K562 (cell line): ENCODE results near the gene ADAT3. TPM values are rescaled to one million over a fixed set of nuclear protein-coding genes. Genes with fewer than 3 reads are reported as not detected.

Experiments used
- ATAC-seq: fragments of 200-7000 bp; cut with Tn5 transposase; 3 replicates; pipeline ENCODE4 v1.9.1; 2020; ENCODE audit warnings: moderate library complexity
- BruUV-seq: library from RNA; stranded (reverse); fragments of 400-500 nt; replicated peaks from 2 replicates; lab custom pipeline; 2021; lab: Mats Ljungman, UMichigan
- CTCF ChIA-PET: fragments of 300-600 bp; formaldehyde crosslinking; extraction: SDS; loops from one replicate; lab custom pipeline; 2021; ENCODE audit warnings: low intra/inter-chr PET ratio; lab: Yijun Ruan, JAX
- POLR2A ChIA-PET: fragments of 300-600, 350-650 bp; sonication (Branson Sonifier 250); formaldehyde crosslinking; extraction: SDS; loops from one replicate; lab custom pipeline; 2021; ENCODE audit warnings: antibody characterized with exemption, inconsistent platforms; lab: Yijun Ruan, JAX
- DNase-seq, 4 experiments: peaks; one replicate each; pipeline versions ENCODE4 v3.0.0 to v3.0.0-alpha.2; 2011 to 2018; ENCODE audit warnings: low spot score in 3 of 4, mixed read lengths in 3 of 4; ENCODE audit errors: extremely low read depth in 1 of 4
- FAIRE-seq: peaks from 2 replicates; lab custom pipeline; 2011; peaks lifted over from hg19 to GRCh38; lab: Jason Lieb, UNC
- H2AFZ ChIP-seq: 2 replicates; pipeline ENCODE4 v1.6.0; 2011; ENCODE audit warnings: low read depth, low read length, control low read depth, inconsistent platforms
- H3K27ac ChIP-seq: fragments of 200-600 bp; 3 replicates; pipeline ENCODE4 v1.8.0; 2011; ENCODE audit warnings: low read depth, mild to moderate bottlenecking, control low read depth, inconsistent platforms, low read length, moderate library complexity, mixed read lengths; ENCODE audit errors: extremely low read depth
- H3K27me3 ChIP-seq, 2 experiments: fragments of 300-600 bp in 1 of 2; 2 replicates in 1 of 2; 3 replicates in 1 of 2; pipeline versions ENCODE4 v1.6.0 to v1.8.0; 2011; ENCODE audit warnings: inconsistent platforms in 2 of 2, low read length in 2 of 2, mild to moderate bottlenecking in 1 of 2, mixed read lengths in 1 of 2, moderate library complexity in 1 of 2; ENCODE audit not compliant: control insufficient read depth in 2 of 2, insufficient read depth in 2 of 2
- H3K36me3 ChIP-seq: fragments of 300-600 bp; 3 replicates; pipeline ENCODE4 v1.8.0; 2011; ENCODE audit warnings: mild to moderate bottlenecking, low read length, inconsistent platforms; ENCODE audit not compliant: control insufficient read depth, insufficient read depth
- H3K4me1 ChIP-seq, 2 experiments: fragments of 200-600 bp in 1 of 2; replicated peaks in 1 of 2; 2 replicates in 1 of 2; 3 replicates in 1 of 2; pipeline versions ENCODE4 v1.5.1 to v1.8.0; 2011; ENCODE audit warnings: inconsistent platforms in 2 of 2, low read length in 2 of 2, mild to moderate bottlenecking in 1 of 2, mixed read lengths in 1 of 2, moderate library complexity in 1 of 2; ENCODE audit not compliant: control insufficient read depth in 2 of 2, insufficient read depth in 2 of 2
- H3K4me2 ChIP-seq: 2 replicates; pipeline ENCODE4 v1.6.1; 2011; ENCODE audit warnings: low read length, control low read depth, inconsistent platforms, mixed read lengths; ENCODE audit not compliant: insufficient read depth
- H3K4me3 ChIP-seq: fragments of 200-600 bp; sonication (generic), shearing (Covaris generic); 2 replicates; pipeline ENCODE4 v1.5.1; 2016; ENCODE audit warnings: control low read depth, inconsistent platforms
- H3K79me2 ChIP-seq: fragments of 200-600 bp; 3 replicates; pipeline ENCODE4 v1.8.0; 2011; ENCODE audit warnings: low read length, inconsistent platforms; ENCODE audit not compliant: control insufficient read depth, insufficient read depth
- H3K9ac ChIP-seq, 2 experiments: 2 replicates each; pipeline versions ENCODE4 v1.6.0 to v1.6.1; 2011; ENCODE audit warnings: low read depth in 2 of 2, low read length in 2 of 2, control low read depth in 1 of 2, inconsistent platforms in 1 of 2, mild to moderate bottlenecking in 1 of 2, mixed read lengths in 1 of 2; ENCODE audit not compliant: insufficient read depth in 1 of 2
- H3K9me1 ChIP-seq: one replicate; pipeline ENCODE4 v1.6.0; 2011; ENCODE audit warnings: inconsistent platforms, mild to moderate bottlenecking, low read length, moderate library complexity; ENCODE audit not compliant: control insufficient read depth, insufficient read depth
- H3K9me3 ChIP-seq: replicated peaks from 2 replicates; pipeline ENCODE4 v1.5.1; 2011; ENCODE audit warnings: low read depth, low read length, inconsistent platforms; ENCODE audit not compliant: control insufficient read depth, insufficient read depth
- H4K20me1 ChIP-seq: replicated peaks from 2 replicates; pipeline ENCODE4 v1.6.1; 2011; ENCODE audit warnings: low read length, inconsistent platforms, mixed read lengths; ENCODE audit not compliant: control insufficient read depth, insufficient read depth
- ADNP ChIP-seq: fragments of 200-800 bp; sonication (Bioruptor generic); IDR thresholded peaks from 2 replicates; pipeline ENCODE4 v1.6.1; 2016; ENCODE audit warnings: missing genetic modification characterization, missing compliant biosample characterization
- BRF1 ChIP-seq: IDR thresholded peaks from 3 replicates; pipeline ENCODE4 v1.6.1; 2011; ENCODE audit warnings: borderline replicate concordance, mild to moderate bottlenecking; ENCODE audit not compliant: insufficient read length; ENCODE audit errors: extremely low read depth
- CBX1 ChIP-seq: sonication (generic); IDR thresholded peaks from 2 replicates; pipeline ENCODE4 v1.6.1; 2016; ENCODE audit warnings: antibody characterized with exemption, low read depth, mild to moderate bottlenecking
- E2F3 ChIP-seq: fragments of 250-450 bp; sonication (Bioruptor Pico); IDR thresholded peaks from 2 replicates; pipeline ENCODE4 v1.4.0; 2020; ENCODE audit warnings: mild to moderate bottlenecking
- HDAC2 ChIP-seq: fragments of 450-650 bp; IDR thresholded peaks from 2 replicates; pipeline ENCODE4 v1.6.1; 2016; ENCODE audit warnings: mild to moderate bottlenecking
- ID3 ChIP-seq, 2 experiments: fragments of 250-450 bp in 1 of 2; fragments of 450-650 bp in 1 of 2; sonication (Bioruptor Pico) in 1 of 2; IDR thresholded peaks; 2 replicates each; pipeline versions ENCODE4 v1.6.1 to v1.8.0; 2016 to 2021; ENCODE audit warnings: mild to moderate bottlenecking in 2 of 2, moderate library complexity in 2 of 2, missing compliant biosample characterization in 1 of 2, missing genetic modification characterization in 1 of 2
- KDM2B ChIP-seq: fragments of 250-450 bp; sonication (Bioruptor Pico); IDR thresholded peaks from 2 replicates; pipeline ENCODE4 v1.8.0; 2021; ENCODE audit warnings: mild to moderate bottlenecking, moderate library complexity
- POLR3G ChIP-seq: IDR thresholded peaks from 2 replicates; pipeline ENCODE4 v1.6.1; 2011; ENCODE audit not compliant: insufficient read length, insufficient replicate concordance; ENCODE audit errors: extremely low read depth
- RBM22 ChIP-seq: fragments of 200-400 bp; formaldehyde crosslinking; IDR thresholded peaks from 2 replicates; pipeline ENCODE4 v1.6.1; 2018; ENCODE audit warnings: low read length, low read depth; ENCODE audit not compliant: poor library complexity, severe bottlenecking
- SRSF3 ChIP-seq: fragments of 200-400 bp; formaldehyde crosslinking; IDR thresholded peaks from 2 replicates; pipeline ENCODE4 v1.6.1; 2016; ENCODE audit warnings: mild to moderate bottlenecking, low read length, moderate library complexity; ENCODE audit not compliant: insufficient read depth
- TAF9B ChIP-seq: fragments of 450-650 bp; IDR thresholded peaks from 2 replicates; pipeline ENCODE4 v1.6.1; 2018; ENCODE audit warnings: mild to moderate bottlenecking; ENCODE audit not compliant: partially characterized antibody
- ZHX1 ChIP-seq: fragments of 150-350 bp; conservative IDR thresholded peaks from 2 replicates; pipeline ENCODE4 v1.6.1; 2014; ENCODE audit warnings: low read length
- ZNF12 ChIP-seq: sonication (generic); formaldehyde crosslinking; IDR thresholded peaks from 2 replicates; pipeline ENCODE4 v1.4.0; 2020; ENCODE audit warnings: mild to moderate bottlenecking, missing genetic modification reagents
- ZNF253 ChIP-seq: fragments of 250-450 bp; sonication (Bioruptor Pico); conservative IDR thresholded peaks from 2 replicates; pipeline ENCODE4 v1.6.1; 2021; ENCODE audit warnings: mild to moderate bottlenecking
- WGBS: fragments of 100-300 bp; shearing (Covaris generic); methylation state at CpG from one replicate; pipeline ENCODE4 v1.1.6; 2016; ENCODE audit warnings: low coverage, mixed read lengths; ENCODE audit not compliant: insufficient coverage; ENCODE audit errors: missing lambda C conversion rate; 5-methylcytosine and 5-hydroxymethylcytosine counted together
- in situ Hi-C: fragments of 300-500 bp; cut with MboI; formaldehyde crosslinking; loops from 4 replicates; pipeline ENCODE4 v1.15.0; 2018; ENCODE audit warnings: inconsistent platforms, mixed read lengths
- intact Hi-C: fragments of 100-400 bp; cut with micrococcal nuclease; formaldehyde crosslinking; loops from 2 replicates; pipeline ENCODE4 v1.14.2; 2022
- polyA plus RNA-seq, 8 experiments: library from polyadenylated mRNA; depleted of rRNA in 4 of 8; stranded (reverse) in 5 of 8; unstranded in 3 of 8; fragments of >200 nt; fragmentation: Nextera tagmentation in 2 of 8; fragmentation: Illumina TruSeq in 1 of 8; extraction: Ambion mirVana in 2 of 8; extraction: Trizol in 1 of 8; gene quantifications; 2 replicates each; pipeline versions ENCODE4 v1.2.1 to v1.2.3, GENCODE V29; 2011 to 2014; ENCODE audit warnings: inconsistent platforms in 1 of 8, missing spikeins in 1 of 8
- total RNA-seq, 7 experiments: library from RNA; depleted of rRNA in 6 of 7; stranded (reverse); fragments of >200 nt in 6 of 7; fragmentation: Illumina TruSeq in 2 of 7; extraction: Trizol in 2 of 7; gene quantifications; 2 replicates each; pipeline versions ENCODE4 v1.2.1 to v1.2.3, GENCODE V29; 2011 to 2021; ENCODE audit warnings: low replicate concordance in 1 of 7
- TF ChIP-seq, protein P1 (sequence below), 2 experiments: fragments of 450-650 bp; IDR thresholded peaks; 2 replicates each; pipeline ENCODE4 v1.6.1; 2016

Gene ADAT3
- total and polyA plus RNA-seq, 9 of the 15 experiments (the other 6 are each of a cell fraction or from before 2014, with no cell fraction given), result 0.67 to 15.6 (median 7.8) TPM; not detected in 4

GRCh38 chr19:1936916-1937610 is 31.9 kb downstream of the ADAT3 start (continued):
- TF ChIP-seq KDM2B (CRISPR knock-in tag), result no peak

GRCh38 chr19:1938071-1938470 is 32.9 kb downstream of the ADAT3 start:
- no peak overlapping the region for H2AFZ ChIP-seq
- no peaks in the 10 kb centered on the region for H3K27me3 ChIP-seq
- ChIA-PET CTCF (no interaction called here), POLR2A (interaction anchor here (0.6 kb wide), 1 partner anchor 60 kb away, joined by 3 read pairs; no protein-coding TSS in a partner anchor)
- BruUV-seq, result no TSS peak
- H3K36me3 ChIP-seq, result peaks cover 3% of the 10 kb centered on the region; the same call in 1 of the 3 replicates
- ATAC-seq (no peak), FAIRE-seq (no peak), DNase-seq (no peak)
- no peak overlapping the region for H3K4me2 ChIP-seq
- peak overlapping the region in 1 of 2 experiments; percentile 36; a peak in 1 of 4 replicates for H3K9ac ChIP-seq
- H3K27ac ChIP-seq, result no peak overlapping the region
- H3K4me1 ChIP-seq, result peaks cover 23 to 62% of the 10 kb centered on the region in 2 experiments
- no peaks in the 10 kb centered on the region for H3K9me1 ChIP-seq
- no peaks in the 10 kb centered on the region; the same call in 1 of the 2 replicates for H3K9me3 ChIP-seq
- intact Hi-C loops, result no loop called here
- 44% methylated on average over 7 of the region's 7 CpGs for WGBS
- no peak overlapping the region for H3K4me3 ChIP-seq
- in situ Hi-C loops, result no loop called here
- peaks cover 29% of the 10 kb centered on the region for H3K79me2 ChIP-seq
- H4K20me1 ChIP-seq, result peaks cover 11% of the 10 kb centered on the region
- TF ChIP-seq ZNF253 (CRISPR knock-in tag) (no peak), HDAC2 (no peak), TAF9B (no peak), BRF1 (no peak), E2F3 (CRISPR knock-in tag) (no peak), RBM22 (no peak), ID3 (CRISPR knock-in tag; IDR thresholded peaks at IDR 0.05) (no peak), ID3 (tag; IDR thresholded peaks at IDR 0.05) (no peak), CBX1 (no peak), SRSF3 (no peak), ADNP (no peak), ZHX1 (no peak), ZNF12 (CRISPR knock-in tag) (no peak), POLR3G (no peak)
- TF ChIP-seq, protein P1, sequence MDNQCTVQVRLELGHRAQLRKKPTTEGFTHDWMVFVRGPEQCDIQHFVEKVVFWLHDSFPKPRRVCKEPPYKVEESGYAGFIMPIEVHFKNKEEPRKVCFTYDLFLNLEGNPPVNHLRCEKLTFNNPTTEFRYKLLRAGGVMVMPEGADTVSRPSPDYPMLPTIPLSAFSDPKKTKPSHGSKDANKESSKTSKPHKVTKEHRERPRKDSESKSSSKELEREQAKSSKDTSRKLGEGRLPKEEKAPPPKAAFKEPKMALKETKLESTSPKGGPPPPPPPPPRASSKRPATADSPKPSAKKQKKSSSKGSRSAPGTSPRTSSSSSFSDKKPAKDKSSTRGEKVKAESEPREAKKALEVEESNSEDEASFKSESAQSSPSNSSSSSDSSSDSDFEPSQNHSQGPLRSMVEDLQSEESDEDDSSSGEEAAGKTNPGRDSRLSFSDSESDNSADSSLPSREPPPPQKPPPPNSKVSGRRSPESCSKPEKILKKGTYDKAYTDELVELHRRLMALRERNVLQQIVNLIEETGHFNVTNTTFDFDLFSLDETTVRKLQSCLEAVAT (IDR thresholded peaks at IDR 0.05), result no peak
